OCI-M1 (cell line): ENCODE measurements around the gene PRKAR2B.
"Not testable (repeated sequence)": the region's sequence is repeated elsewhere in the genome, so short reads cannot be mapped to it uniquely, and the experiment has no call there.

ENCODE experiments used
- DNase-seq: peaks from one replicate; lab custom pipeline; 2025; lab: John Stamatoyannopoulos, UW

Gene PRKAR2B

DNA sequence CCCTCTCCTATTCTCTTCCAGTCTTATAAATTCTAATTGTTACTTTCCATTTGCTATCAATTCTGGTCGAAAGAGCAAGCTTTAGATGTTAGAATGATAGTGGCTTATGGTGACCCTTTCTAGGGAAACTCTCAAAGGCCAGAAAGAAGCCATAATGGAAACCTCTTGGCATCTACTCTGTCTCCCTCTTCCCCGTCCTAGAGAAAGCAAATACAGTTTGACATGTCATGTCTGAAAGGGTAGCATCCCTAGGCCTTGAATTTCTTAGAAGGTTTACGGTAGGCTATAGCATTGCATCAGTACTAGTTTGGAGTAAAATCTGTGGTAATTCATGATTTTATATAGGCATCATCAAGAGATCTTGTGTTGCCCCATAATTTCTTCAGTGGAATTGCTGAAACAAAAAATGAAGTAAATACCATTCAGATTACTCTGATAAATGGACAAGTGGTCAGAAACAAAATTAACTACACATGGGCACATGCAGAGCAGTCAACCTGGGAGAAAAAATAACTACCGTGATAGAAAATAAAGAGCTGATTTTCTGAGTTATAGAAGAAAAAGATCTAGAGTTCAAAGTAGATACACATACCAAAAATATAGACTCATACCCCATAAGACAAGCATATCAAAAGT, 4.4 kb downstream of the PRKAR2B start:
- DNase-seq = no peak

DNA sequence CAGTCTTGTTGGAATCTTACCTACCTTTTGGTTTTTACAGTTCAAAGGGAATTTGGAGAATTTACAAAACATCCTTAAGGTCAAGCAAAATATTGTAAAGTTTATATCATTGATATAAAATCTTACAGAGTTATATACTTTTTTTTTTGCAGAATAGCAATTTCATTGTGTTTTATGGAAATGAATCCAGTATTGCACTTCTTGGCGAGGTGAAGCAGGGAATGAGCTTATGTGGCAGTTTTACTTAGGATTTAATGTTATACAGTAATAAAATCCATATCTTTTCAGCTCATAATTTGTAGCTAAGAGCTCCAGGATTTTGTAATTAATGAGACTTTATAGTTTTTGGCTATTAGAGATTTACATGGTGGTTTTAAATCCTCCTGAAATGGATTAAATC, 5.0 kb downstream of the PRKAR2B start:
- no peak for DNase-seq

DNA sequence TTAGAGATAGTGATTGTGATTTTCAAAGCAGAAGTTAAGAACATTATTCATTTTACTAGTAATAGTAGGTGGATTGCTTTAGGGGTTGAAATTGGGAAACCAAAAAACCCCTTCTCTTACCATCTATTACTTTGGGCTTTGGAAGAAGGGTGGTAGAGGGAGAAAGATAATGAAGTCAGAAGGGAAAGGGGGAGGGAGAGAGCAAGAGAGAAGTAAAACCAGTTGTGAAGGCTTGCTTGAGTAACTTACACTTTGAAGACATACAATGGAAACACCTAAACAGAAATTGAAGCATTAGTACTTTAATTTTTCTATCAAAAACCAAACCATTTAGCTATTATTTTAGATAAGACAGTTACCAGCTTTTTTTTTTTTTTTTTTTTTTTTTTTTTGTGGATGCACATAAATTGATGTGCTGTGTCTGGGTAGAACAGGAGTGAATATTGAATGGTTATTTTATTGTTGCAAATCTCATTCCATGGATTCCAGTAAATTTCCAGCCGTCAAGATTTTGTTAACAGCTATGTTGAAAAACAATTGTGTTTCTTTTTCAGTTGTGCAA, 5.5 kb downstream of the PRKAR2B start:
- DNase-seq = peak; percentile 31

DNA sequence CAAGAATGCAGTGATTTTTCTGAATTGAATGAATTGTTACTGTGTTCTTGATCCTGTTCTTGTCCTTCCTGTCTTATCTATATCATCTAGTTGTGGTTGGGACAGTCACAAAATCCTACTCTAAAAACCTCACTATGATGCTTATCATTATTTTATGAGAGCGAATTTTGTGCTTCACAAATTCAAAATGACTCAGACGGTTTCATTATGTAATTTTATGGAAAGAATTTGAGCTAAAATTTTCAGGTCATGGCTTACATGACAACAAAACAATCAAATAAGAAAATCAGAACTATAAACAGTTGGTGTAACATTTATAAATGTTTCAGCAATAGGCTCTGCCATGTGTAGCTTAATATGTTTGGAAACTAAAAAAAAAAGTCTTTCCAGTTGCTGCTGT, 6.9 kb downstream of the PRKAR2B start:
- no peak for DNase-seq

DNA sequence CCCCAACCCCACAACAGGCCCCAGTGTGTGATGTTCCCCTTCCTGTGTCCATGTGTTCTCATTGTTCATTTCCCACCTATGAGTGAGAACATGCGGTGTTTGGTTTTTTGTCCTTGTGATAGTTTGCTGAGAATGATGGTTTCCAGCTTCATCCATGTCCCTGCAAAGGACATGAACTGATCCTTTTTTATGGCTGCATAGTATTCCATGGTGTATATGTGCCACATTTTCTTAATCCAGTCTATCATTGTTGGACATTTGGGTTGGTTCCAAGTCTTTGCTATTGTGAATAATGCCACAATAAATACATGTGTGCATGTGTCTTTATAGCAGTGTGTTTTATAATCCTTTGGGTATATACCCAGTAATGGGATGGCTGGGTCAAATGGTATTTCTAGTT, 10.5 kb downstream of the PRKAR2B start:
- DNase-seq = not testable (repeated sequence)

DNA sequence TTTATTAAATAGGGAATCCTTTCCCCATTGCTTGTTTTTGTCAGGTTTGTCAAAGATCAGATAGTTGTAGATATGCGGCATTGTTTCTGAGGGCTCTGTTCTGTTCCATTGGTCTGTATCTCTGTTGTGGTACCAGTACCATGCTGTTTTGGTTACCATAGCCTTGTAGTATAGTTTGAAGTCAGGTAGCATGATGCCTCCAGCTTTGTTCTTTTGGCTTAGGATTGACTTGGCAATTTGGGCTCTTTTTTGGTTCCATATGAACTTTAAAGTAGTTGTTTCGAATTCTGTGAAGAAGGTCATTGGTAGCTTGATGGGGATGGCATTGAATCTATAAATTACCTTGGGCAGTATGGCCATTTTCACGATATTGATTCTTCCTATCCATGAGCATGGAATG, 11.6 kb downstream of the PRKAR2B start:
- not testable (repeated sequence) for DNase-seq

- no peak for DNase-seq
Measured at GRCh38 chr7:107056728-107057473, 12.4 kb downstream of the PRKAR2B start.

DNA sequence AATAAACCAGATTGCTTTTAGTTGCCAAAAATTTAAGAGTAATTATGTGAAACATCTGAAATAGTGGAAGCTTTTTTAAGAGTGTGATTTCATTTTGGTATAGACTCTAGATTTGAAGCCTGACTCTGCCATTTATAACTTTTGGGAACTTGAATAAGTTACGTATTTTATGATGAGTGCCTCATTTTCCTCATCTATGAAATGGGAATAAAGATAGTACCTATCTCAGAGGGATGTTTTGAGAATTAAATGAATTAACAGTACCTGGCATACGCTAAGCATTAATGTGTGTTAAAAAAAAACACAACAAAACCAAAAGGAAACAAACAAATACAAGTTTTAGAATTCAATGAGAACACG, 12.9 kb downstream of the PRKAR2B start:
- no peak for DNase-seq

- no peak for DNase-seq
Measured at GRCh38 chr7:107059468-107059867, 15.0 kb downstream of the PRKAR2B start.

DNA sequence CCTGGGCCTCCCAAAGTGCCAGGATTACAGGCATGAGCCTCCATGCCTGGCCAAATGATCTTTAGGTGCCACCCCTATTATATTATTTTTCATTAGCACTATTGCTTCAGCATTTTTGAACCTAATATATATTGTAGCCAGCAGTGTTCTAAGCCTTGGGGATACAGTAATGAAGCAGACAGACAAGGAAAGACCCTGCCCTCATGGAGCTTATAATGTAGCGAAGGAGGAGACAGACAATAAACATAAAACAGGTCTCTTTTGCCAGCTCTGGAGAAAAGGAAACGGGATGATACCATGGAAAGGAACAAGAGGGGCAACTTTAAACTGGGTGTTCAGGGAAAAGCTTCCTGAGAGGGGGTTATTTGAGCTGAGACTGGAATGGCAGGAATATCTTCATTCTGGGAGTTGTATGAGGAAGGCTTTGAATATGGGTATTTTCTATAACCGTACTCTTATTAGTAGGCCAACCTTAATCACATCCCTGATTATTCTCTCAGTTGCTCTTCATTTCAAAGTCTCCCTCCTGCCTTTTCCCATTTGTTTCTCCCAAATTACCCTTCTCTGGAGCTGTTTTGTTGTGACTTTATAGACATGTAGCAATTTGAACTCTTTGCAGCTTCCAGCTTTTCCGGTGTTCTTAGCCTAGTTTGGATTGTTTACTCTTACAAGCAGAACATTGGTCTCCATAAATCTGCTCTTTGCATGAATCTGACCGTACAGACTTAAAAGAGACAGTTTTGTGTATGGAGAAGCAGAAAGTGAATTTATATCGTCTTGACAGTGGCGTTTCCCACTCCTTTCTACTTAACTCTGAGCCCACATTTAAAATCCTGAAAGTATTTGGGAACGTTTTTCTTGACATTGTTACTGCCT, 19.0 kb downstream of the PRKAR2B start:
- DNase-seq = no peak

GRCh38 chr7:107064255-107064654, 19.8 kb downstream of the PRKAR2B start:
- DNase-seq = no peak

DNA sequence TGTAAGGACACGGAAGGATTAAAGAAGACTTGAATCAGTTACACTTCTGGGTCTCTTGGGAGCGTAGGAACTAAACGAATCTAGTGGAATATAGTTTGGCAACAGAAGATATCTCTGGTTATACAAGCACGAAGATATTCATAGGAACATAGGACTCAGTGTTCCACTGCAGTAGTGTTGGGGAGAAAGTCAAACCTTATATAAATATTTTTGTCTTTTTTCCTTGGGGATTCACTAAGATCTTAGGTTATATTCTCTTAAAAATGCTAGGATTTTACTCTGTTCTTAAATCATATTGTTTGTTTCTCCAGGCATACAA, 21.4 kb downstream of the PRKAR2B start:
- no peak for DNase-seq

- no peak for DNase-seq
Measured at GRCh38 chr7:107068156-107068555, 23.7 kb downstream of the PRKAR2B start.

DNA sequence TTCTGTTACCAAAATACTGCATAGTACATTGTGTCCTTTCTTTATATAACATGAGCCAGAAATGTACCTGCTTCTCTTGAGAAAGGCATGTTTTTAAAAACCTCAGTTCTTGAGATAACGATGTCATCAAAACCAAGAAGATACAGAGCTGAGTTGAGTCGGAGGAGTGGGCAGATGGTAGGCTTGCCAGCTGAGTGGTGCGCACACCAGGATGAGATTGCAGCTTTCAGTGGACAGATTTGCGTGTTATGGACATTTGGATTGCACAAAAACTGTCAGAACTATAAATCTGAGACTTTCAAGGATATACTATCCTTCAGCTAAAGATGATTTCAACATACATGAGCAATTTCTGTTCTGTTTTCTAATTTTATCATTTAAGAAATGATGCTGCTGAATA, 25.0 kb downstream of the PRKAR2B start:
- peak; percentile 54 for DNase-seq

- DNase-seq = no peak
Measured at GRCh38 chr7:107070710-107071109, 26.2 kb downstream of the PRKAR2B start.

GRCh38 chr7:107071129-107071528, 26.6 kb downstream of the PRKAR2B start:
- DNase-seq = no peak

- no peak for DNase-seq
Measured at GRCh38 chr7:107072133-107072532, 27.6 kb downstream of the PRKAR2B start.

GRCh38 chr7:107075863-107076574, 31.5 kb downstream of the PRKAR2B start:
- peak; percentile 86 for DNase-seq

GRCh38 chr7:107076781-107077698, 32.5 kb downstream of the PRKAR2B start:
- DNase-seq = peak; percentile 45

GRCh38 chr7:107077699-107078516, 33.4 kb downstream of the PRKAR2B start:
- peak; percentile 51 for DNase-seq
